LoVo (cell line): Measurements from ENCODE around the gene FIBCD1.

Experiments used
- DNase-seq: peaks from one replicate; pipeline ENCODE4 v3.0.0-alpha.2; 2016; ENCODE audit warnings: low spot score

FIBCD1 gene

DNA sequence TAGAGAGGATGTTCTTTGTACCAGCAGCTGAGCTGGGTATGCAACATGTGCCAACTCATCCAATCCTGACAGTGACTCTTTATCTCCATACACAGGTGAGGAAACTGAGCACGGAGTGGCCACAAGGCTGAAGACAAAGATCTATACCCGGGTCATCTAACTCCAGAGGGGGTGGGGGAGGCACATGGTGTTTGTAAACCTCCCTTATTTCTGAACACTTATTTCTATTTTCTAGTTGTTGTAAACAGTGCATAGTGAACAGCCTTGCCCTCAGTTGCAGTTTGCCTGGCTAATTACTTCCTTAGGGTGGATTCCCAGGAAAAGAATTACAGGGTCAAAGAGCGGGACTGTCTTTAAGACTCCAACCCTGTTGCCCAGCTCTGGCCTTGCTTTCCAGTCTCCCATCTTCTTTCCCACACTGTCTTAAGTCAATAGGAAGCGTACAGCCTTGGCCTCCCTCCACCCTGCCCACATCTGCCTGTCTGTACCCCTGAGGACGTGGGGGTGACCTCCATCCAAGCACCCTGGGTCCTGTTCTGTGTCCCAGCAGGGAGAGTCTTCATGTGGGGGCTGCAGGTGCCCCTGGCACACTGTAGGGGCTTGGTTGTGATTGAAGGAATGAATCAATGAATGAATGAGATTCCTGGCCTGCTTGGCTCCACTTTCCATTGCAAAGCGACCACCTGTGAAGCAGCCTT is 13.2 kb upstream of the FIBCD1 start:
- no peak for DNase-seq

DNA sequence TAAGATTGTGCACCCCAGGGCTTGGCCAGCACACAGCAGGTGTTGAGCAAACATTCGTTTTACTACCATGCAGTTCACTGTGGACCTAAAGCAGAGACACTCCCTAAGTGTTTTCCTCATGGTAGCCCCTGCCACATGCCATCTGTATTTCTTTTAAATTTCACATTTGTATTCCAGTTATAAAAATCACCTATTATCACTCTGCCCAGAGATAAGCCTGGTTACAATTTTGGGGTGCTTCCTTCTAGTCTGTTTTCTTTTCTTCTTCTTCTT is 10.9 kb upstream of the FIBCD1 start:
- DNase-seq = no peak

DNA sequence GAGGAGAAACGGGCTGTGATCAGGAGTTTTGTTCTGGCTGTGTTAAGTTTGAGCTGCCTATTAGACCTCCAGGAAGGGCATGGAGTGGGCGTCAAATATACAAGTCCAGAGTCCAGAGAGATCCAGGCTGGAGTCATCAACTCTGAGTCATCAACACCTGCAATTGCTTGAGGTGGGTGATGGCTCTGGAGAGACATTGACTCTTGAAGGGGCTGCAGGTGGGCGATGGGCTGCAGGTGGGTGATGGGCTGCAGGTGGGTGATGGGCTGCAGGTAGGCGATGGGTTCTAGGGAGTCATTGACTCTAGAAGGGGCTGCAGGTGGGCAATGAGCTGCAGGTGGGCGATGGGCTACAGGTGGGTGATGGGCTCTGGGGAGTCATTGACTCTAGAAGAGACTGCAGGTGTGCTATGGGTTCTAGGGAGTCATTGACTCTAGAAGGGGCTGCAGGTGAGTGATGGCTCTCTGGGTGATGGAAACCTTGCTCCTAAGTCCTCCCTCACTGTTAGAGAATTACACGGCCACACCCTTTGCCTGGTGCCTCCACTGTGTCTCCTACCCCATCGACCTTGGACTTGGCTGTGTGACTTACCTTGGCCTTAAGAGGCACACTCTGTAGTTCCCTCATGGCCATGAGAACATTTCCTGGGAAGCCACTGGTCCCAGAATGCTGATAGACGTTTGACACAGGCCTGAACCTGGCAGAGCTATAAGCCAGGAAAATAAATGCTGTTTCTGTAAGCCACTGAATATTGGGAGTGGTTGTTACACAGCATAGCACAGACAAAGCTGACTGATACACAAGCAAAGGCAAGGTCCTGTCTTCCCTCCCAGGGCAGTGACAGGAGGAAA is 10.4 kb upstream of the FIBCD1 start:
- peak; percentile 27 for DNase-seq

DNA sequence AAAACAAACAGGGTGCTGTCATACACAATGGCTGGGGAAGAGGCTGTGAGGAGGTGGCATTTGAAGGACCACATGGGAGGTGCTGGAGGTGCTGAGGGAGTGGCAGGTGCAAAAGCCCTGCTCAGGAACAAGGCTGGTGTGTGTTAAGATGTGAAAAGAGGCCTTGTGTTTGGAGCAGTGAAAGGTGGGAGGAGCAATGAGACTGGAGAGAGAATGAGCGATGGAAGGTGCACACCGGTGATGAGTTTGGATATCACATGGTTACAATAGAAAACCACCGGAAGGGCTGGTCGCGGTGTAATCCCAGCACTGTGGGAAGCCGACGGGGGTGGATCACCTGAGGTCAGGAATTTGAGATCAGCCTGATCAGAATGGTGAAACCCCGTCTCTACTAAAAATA is 9.2 kb upstream of the FIBCD1 start:
- DNase-seq = no peak

DNA sequence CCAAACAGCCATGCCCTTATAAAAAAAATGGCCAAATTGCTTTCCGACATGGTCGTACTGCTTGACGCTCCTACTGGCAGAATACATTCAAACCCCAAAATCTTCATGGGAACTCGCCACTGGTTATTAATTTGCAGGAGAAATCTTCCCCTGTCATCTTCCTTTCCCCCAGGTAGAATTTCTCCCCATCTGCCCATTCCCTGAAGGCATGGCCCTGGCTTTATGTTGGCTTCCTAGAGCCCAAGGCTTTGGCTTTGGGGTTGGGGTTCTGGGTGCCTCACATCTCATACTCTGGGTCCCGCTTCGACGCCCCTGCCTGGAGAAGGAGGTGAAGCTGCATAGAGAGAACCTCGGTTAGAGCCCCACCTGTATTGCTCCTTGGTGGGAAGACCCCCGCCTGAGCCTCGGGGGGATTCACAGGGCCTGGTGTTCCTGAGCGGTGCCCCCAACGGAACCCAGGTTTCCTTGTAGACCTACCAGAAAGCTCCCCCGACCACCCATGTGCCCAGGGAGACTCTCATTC is 8.6 kb upstream of the FIBCD1 start:
- DNase-seq = no peak

DNA sequence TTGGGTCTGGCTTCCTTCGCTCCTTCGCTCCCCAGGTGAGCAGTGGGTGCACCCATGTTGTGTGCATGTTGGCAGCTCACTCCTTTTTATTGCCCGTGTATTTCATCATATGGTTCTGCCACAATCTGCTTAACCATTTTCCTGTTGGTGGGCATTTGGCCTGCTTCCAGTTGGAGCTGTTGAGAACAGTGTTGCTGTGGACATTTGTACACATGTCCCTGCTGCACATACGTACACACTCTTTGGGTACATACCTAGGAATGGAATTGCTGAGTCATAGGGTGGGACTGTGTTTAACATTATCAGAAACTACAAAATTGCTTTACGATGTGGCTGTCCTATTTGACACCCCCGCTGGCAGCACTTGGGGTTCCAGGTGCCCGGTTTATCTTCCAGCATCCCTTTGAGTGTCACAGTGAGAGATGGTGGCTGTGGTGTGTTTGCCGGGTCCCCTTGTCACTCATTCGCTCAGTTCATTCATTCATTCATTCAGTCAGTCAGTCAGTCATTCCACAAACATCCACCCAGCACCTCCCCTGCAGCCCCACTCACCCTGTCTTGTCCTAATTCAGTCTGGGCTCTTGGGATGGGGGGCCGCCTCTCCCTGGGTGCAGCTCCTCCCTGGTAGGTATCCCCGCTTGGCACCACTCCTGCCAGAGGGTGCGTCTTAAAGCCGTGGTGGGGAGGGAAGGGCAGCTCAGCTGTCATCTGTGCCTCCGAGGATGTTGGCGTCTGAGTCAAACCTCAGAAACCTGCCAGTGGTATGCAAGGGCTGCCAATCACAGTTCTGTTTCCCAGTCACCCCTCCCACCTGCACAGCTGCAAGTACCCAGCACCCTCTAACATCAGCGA is 7.9 kb upstream of the FIBCD1 start:
- DNase-seq = peak; percentile 67

DNA sequence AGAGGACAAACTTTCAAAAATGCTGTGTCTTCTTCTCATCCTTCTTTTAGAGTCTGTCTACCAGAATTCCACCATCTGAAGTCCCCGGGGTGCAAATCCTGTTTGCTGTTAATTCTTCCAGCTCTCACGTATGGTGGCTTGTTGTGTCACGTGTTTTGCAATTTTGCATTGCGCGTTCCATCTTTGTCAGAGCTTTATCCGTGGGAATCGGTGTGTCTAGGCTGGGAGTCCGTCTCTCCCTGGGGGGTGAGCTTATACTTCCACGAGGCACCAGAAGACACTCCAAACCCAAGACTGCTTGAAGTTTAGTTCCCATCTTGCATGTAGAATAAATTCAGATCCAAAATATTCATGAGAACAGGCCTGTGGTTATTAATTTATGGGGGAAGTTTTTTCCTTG is 6.1 kb upstream of the FIBCD1 start:
- no peak for DNase-seq

DNA sequence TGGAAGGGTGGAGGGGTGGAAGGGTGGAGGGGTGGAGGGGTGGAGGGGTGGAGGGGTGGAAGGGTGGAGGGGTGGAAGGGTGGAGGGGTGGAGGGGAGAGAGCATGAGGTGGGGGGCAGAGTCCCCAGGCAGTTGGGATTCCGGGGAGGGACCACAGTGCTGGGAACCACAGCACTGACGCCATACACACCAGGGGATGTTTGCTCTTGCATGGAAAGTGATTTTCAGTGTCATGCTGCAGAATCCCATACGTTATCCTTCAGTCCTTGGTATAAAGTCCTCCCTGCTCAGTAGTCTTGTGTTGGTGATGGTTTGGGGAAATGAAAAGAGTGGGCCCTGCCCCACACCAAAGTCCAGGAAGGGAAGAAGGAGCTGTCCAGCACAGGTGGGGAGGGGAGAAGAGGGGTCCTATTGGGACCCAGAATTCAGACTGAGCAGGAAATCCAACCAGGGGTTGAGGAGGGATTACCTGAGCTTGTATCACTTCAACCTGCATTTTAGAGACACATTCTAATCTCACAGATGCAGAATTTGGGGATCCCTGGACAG is 5.5 kb upstream of the FIBCD1 start:
- no peak for DNase-seq

DNA sequence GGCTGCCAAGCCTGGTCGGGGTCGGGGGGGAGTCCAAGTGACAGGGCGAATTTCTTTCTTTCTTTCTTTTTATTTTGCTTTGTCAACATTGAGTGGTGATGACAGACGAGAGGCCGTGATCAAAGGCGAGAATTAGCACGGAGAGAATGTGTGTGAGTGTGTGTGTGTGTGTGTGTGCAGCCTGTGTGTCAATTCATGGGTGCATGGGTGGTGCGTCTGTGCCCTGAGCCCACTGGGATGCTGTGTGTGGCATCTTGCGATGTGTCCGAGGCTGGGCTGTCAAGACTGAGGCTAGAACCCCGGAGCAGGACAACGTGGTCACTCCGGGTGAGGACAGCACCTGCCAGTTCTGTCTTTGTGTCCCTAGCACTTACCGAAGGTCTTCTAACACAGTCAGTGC is 4.7 kb upstream of the FIBCD1 start:
- DNase-seq = no peak

DNA sequence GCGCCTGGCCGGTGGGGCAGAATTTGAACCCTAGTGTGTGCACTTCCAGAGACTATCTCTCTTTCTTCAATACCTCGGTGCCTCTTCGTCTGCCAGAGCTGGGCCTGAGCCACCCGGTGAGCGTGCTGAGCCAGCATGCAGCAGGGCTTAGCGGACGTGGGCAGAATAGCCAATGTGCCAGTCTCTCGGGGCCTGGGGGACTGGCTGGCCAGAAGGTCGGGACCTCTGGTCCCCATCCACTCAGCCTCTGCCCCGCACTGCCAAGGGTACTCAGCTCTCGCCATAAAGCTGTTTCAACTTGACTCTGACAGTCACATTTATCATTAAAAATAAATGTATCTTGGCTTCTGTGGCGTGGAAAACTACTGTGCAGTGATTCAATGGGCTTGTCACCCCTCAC is 4.2 kb upstream of the FIBCD1 start:
- no peak for DNase-seq

DNA sequence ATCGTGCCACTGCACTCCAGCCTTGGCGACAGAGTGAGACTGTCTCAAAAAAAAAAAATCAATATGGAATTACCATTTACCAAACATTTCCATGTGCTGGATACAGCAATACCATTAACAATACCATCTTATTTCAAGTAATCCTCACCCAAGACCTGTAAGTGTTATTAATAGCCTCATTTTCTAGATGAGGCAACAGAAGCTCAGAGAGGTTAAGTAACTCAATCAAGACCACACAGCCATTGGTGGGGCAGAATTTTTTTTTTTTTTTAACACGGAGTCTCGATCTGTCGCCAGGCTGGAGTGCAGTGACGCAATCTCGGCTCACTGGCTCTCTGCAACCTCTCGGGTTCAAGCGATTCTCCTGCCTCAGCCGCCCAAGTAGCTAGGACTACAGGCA is 3.6 kb upstream of the FIBCD1 start:
- DNase-seq = no peak

DNA sequence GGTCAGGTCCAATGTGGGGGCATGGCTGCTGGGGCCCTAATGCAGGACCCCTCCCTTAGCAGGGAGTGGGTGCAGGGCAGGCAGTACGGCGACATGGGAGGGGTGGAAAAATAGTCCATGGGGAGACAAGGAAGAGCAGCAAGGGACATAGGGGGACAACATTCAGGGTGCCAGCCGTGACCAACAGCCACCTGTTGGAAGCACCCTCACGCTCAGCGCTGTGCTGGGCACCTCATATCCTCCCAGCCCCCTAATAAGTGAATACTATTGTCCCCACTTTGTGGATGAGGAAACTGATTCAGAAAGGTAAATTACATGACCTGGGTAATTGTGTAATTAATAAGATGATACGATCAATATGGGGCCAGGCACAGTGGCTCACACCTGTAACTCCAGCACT is 3.0 kb upstream of the FIBCD1 start:
- no peak for DNase-seq

DNA sequence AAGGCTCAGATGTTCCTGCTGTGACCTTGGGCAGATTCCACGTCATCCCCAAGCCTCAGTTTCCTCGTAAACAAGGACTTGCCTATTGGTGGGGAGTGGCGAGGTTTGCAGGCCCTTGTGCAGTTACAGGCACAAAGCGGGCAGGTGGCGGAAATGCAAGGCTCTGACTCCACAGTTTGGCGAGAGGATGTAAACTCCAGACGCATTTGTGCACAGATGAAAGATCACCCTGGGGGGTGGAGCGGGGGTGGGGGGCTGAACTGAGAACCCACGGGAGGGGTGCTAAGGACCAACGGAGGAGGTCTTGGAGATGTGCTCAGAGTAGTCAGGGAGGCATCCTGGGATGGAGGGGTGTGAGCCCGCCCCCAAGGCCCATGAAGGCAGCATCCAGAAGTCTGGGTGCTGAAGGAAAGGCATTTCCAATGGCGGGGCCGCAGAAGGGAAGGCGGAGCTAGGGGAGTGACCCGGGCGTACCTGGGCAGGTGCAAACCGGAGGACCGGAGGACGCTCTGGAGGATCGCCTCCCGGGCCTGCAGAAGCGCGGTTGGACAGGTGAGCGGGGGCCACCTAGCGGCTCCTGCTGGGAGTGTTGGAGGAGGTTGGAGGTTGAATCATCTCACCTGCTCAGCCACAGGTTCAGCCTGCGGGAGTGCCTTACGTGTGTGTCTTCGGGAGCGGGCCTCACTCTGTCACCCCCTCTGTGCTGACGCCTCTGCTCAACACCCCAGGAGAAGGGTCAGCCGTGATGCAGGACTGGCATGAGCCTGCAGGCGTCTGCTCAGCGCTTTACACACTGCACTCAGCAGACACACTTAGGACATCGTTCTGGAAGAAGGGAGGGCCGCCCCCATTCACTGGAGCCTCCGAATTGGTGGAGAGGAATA is 1.9 kb upstream of the FIBCD1 start:
- DNase-seq = peak; percentile 83

DNA sequence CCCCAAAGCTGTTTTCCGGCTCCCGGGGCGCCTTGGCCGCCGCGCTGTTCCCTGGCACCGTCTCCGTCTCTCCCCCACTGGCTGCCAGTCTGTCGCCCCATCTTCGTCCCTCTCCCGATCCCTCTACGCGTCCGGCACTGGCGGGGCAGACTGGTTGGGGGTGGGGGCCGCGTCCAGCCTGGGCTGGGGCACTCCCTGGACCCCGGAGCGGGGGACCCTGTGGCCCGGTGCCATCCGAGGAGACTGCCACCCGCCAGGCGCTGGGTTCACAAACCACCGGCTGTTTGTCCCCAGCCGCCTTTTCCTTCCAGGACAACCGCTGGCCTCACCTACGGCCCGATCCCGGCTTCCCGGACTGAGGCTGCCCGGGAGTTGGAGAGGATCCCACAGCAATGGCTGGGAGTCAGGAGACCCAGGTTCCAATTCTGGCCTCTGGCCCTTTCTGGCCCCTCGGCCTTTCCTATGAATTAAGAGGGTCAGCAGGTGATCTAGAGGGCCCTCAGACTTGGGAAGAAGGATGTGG is 1.0 kb upstream of the FIBCD1 start:
- DNase-seq = no peak

DNA sequence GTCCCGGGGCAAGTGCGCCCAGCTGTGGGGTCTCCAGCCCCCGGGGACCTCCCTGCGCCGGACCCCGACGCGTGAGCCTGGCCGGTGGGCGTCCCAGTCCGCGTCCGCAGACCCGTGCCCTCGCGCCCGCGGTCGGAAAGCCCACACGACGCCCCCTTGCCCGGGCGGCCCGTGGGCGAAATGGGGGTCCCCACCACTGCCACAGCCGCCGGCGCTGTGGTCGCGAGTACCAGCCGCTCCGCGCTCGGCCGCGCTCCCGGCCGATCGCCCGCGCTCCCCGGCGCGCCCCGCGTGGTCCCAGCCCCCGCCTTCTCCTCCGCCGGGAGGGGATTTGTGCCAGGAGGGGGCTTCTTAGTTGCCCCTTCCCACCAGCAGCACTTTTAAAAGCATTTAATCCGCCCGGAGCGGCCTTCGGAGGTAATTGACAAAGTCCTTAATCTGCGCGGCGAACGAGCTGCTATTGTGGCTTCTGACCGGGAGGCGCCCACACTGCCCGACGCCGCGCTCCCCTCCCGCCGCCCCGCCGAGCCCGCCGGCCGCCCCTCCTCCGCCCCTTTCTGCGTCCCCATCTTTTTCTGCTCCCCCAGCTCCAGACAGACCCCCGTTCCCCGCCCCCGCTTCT is 469 bp upstream of the FIBCD1 start:
- DNase-seq = no peak

DNA sequence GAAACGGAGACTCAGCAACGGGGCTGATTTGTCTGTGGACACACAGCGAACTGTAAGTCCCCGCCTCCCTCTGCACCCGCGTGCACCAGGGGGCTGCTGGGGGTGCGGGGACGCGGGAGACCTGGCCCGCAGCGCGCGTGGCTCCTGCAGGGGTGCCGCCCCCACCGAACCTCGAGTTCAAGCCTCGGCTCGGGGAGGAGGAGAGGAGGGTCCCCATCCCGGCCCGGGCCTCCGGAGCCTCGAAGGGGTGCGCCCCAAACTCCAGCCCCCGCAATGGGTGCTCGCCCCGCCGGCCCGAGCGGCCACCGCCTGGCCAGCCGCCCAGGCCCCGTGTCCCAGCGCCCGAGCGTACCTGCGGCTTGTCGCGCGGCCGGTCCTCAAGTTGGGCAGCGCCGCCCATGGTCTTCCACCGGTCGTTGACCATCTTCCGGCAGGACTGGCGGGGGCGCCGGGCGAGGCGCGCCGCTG is 829 bp downstream of the FIBCD1 start:
- DNase-seq = no peak

DNA sequence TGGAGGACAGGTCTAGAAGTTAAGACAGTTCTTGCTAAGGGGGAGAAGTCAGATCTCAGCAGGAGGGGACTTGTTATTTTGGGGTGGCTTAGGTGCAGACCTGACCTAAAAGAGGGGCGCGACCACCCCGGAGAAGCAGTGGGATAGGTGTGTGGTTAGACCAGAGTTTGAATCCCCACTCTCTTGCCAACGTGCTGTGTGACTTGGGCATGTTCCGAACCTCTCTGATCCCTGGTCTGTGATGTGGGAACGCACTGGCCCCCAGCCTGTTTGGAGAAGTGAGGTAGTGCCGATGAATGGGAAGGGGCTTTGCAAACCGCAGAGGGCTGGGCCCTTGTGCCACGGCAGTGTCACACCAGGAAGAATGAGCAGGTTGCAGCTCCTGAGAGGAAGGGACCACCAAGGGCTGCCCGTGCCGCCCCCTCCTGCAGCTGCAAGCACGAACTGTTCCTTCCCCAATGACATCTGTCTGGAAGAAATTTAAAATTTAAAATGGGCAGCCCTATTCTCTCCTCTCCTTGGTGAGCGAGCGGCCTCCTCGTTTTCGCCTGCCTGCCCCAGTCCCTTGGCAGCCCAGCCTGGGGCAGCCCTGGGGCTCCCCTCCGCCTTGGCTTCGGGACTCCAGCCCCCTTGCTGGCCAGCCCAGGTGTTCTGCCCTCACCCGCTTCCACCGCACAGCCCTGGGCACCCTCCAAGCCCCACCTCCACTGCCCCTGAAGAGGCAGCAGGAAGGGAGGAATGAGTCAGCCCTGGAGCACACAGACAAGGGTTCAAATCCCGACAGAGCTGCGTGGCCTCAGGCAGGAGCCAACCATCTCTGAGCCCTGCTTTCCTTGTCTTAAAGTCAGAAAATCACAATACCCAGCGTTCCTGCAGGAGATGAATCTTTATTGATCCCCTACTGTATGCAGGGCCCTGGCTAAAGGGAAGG is 1.6 kb downstream of the FIBCD1 start:
- DNase-seq = no peak

DNA sequence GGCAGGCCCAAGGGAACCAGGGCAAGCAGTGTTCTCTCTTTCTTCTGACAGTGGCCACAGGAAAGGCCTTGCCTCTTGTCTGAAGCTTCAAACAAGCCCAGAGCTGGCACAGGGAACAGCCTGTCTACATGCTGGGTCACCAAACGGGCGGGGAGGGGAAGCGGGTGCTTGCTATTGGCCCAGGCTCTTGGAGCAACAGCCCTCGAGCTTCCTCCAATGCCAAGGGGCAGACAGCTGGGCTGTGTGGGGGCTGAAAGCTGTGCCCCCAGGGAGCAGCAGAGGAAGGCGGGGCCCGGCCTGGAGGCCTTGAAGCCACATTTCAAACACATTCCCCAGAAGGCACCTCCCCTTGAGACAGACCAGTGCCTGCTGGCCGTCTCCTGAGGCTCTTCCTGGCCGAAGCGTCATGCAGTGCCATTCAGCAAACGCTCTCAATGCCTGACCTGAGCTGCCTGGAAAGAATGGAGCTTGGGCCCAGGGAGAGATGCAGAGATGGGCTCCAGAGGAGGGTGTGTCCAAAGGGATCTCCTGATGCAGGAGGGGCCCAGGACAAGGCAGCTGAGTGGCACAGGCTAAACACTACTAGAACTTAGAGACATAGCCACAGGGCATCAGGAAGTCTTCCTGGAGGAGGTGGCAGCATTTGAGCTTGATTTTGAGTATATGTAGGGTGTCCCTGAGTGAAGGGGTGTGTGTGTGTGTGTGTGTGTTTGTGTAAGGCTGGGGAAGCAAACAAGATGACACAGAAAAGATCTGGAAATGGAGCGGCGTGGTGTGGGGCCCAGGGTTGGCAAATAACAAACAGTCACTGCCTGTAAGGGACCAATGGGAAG is 2.5 kb downstream of the FIBCD1 start:
- no peak for DNase-seq
